Activated T-cell treated with anti-CD3 and anti-CD28 coated beads for 4 hours (primary cell): ENCODE measurements around the gene MYL5.
"Not testable (repeated sequence)": the region's sequence is repeated elsewhere in the genome, so short reads cannot be mapped to it uniquely, and the experiment has no call there.

Experiments
- DNase-seq: peaks from one replicate; pipeline ENCODE4 v3.0.0-alpha.2; 2020

Gene MYL5

GRCh38 chr4:730511-730910, 56.2 kb downstream of the MYL5 start:
- no peak for DNase-seq

DNA sequence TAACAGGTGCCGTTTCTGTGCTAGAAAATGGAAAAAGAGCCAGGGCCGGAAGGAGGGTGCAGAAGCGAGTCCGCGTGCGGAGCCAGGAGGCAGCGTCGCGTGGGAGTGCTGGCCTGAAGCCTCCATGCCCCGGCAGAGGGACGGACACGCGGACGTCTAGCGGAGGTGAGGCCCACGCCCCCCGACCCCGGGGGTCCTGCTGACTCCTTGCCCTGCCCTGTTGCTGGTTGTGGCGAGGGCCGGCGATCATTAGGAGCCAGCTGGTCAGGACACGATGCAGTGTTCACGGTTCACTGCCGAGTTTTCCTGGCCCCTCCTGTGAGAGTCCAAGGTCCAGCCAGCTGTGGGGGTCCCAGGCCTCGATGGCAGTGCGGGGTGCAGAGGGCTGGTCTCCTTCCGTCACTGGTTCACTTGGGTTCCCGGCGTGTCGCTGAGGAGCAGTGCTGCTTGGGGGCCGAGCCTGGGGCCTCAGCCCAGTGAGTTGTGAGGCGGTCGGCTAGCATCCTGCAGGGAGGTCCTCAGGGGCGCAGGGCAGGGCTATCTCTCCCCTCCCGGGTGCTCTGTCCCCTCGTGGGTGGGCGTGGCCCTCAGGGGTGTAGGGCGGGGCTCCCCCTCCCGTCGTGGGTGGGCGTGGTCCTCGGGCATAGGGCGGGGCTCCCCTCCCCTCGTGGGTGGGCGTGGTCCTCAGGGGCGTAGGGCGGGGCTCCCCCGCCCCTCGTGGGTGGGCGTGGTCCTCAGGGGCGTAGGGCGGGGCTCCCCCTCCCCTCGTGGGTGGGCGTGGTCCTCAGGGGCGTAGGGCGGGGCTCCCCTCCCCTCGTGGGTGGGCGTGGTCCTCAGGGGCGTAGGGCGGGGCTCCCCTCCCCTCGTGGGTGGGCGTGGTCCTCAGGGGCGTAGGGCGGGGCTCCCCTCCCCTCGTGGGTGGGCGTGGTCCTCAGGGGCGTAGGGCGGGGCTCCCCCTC, 56.9 kb downstream of the MYL5 start:
- DNase-seq = not testable (repeated sequence)
